Heart right ventricle (tissue), 16 donors: ENCODE results near the gene NPHP4. TPM values are rescaled to one million over a fixed set of nuclear protein-coding genes. Genes with fewer than 3 reads are reported as not detected.

Experiments used
- ATAC-seq, 8 donors: fragments of 200-7000 bp; cut with Tn5 transposase; one replicate each; pipeline ENCODE4 v1.9.1; 2020; ENCODE audit warnings: mild to moderate bottlenecking in 8 of 8, moderate library complexity in 8 of 8, moderate number of reproducible peaks in 1 of 8
- DNase-seq, 2 donors: peaks; one replicate each; pipeline ENCODE4 v3.0.0-alpha.2; 2020
- H3K27ac ChIP-seq, 10 donors: fragments of 200-600 bp; sonication (generic) in 2 of 10; one replicate each; pipeline versions ENCODE4 v1.5.0 to v1.8.0; 2020 to 2022; ENCODE audit warnings: mild to moderate bottlenecking in 3 of 10
- H3K27me3 ChIP-seq, 7 donors: fragments of 200-600 bp; one replicate each; pipeline ENCODE4 v1.8.0; 2021 to 2022; ENCODE audit warnings: mild to moderate bottlenecking in 2 of 7
- H3K36me3 ChIP-seq, 9 donors: fragments of 200-600 bp; sonication (generic) in 1 of 9; one replicate each; pipeline versions ENCODE4 v1.5.0 to v1.8.0; 2020 to 2022; ENCODE audit warnings: mild to moderate bottlenecking in 2 of 9
- H3K4me1 ChIP-seq, 9 donors: fragments of 200-600 bp; sonication (generic) in 1 of 9; one replicate each; pipeline versions ENCODE4 v1.5.0 to v1.8.0; 2020 to 2022; ENCODE audit warnings: mild to moderate bottlenecking in 4 of 9
- H3K4me3 ChIP-seq, 10 donors: fragments of 200-600 bp; sonication (generic) in 2 of 10; one replicate each; pipeline versions ENCODE4 v1.5.0 to v1.8.0; 2020 to 2022; ENCODE audit warnings: mild to moderate bottlenecking in 7 of 10, moderate library complexity in 2 of 10
- H3K9me3 ChIP-seq, 11 donors: fragments of 200-600 bp in 10 of 11; sonication (generic) in 2 of 11; one replicate each; pipeline versions ENCODE4 v1.5.0 to v1.8.0; 2013 to 2022; ENCODE audit warnings: mild to moderate bottlenecking in 2 of 11, control low read depth in 1 of 11, moderate library complexity in 1 of 11
- CTCF ChIP-seq, 9 donors: fragments of 200-600 bp; sonication (generic) in 2 of 9; IDR thresholded peaks; one replicate each; pipeline versions ENCODE4 v1.5.0 to v1.8.0; 2021 to 2022; ENCODE audit warnings: antibody characterized with exemption in 9 of 9, mild to moderate bottlenecking in 5 of 9, moderate library complexity in 1 of 9
- WGBS, 2 donors: extraction: QIAGEN DNeasy Blood & Tissue Kit; methylation state at CpG; one replicate each; pipeline ENCODE4 v1.1.7; 2013; ENCODE audit warnings: inconsistent platforms in 1 of 2; 5-methylcytosine and 5-hydroxymethylcytosine counted together
- intact Hi-C, 10 donors: fragments of 100-400 bp; cut with DNase I; formaldehyde crosslinking; loops; one replicate each; pipeline versions ENCODE4 v1.11.1 to v1.14.2; 2022
- polyA plus RNA-seq, 2 donors: library from polyadenylated mRNA; stranded (reverse); fragments of 200-250 nt; gene quantifications; one replicate each; pipeline ENCODE4 v1.2.3, GENCODE V29; 2013
- total RNA-seq, 10 donors: library from RNA; stranded (reverse); fragmentation: NEBNext Ultra II Directional in 3 of 10; extraction: Animal tissue kit (Norgen Biotek cat#: 25700) in 3 of 10; gene quantifications; one replicate each; pipeline versions ENCODE4 v1.2.1 to v1.2.4, GENCODE V29; 2021 to 2023
- donor health status: Arrhythmogenic right ventricular cardiomyopathy.
- donor health status: ischemic (EF 13 %, LVEDD 7.1; RV severe dilation, severe dysfunction).
- donor health status: healthy with polysubstance abuse.
- donor health status: DM: no; HTN: yes; CAD: no.
- donor health status: DM: no; HTN: no; CAD: no.
- donor health status: ischemic (EF 25% LVEDD 6.9; RV normal size, moderate dysfunction).
- donor health status: ischemic (EF 25% LVEDD 5.7; RV mildly dilated, moderate dysfunction).
- donor health status: healthy.
- donor health status: DM: yes; HTN: yes; CAD: no.
- donor health status: Ischemic cardiomyopathy.
- donor health status: ischemic (EF 35%, LVEDD 5.7; RV mildly dilated, moderate dysfunction).
- donor health status: nonischemic (EF 11% LVEDD 7.7; RV severe dilation, severe dysfunction).
- donor health status: DM: yes; HTN: yes; CAD: no.
- donor health status: PGD.
- donor health status: ischemic (EF 29% LVEDD 5.4; RV normal size, mild dysfunction).
- donor health status: nonischemic (EF 23%, LVEDD 6.1; RV moderate dilation, normal function).

Gene NPHP4
- total and polyA plus RNA-seq, 12 donors: 2.4 to 5.7 (median 3.3) TPM

DNA sequence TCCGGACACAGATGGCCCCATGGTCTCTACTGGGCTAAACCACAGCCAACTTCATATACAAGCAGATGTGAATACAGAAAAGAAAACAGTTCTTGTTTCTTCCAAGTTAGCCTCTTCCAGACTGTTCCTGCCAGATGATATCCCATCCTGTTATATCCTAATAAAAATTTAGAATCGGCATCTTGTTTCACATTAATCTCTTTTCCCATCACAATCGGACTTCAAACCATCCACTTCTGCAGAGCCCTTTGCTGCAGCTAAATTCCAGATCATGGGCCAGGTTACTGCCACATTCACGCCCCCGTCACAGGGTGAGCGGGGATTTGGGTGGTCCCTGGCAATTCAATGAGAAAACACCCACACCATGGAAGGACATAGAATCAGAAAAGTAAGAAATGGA is 57.2 kb downstream of the NPHP4 start:
- no peaks in the 10 kb centered on the region for H3K27me3 ChIP-seq
- 79 to 89% methylated on average over 6 of the region's 6 CpGs for WGBS, 2 donors
- H3K4me3 ChIP-seq: no peak overlapping the region
- intact Hi-C loops: no loop called here
- DNase-seq: no peak
- no peak for TF ChIP-seq CTCF (IDR thresholded peaks at IDR 0.05)
- H3K27ac ChIP-seq: no peak overlapping the region
- no peaks in the 10 kb centered on the region for H3K4me1 ChIP-seq
- H3K36me3 ChIP-seq: peaks cover 0 to 39% (median 0%) of the 10 kb centered on the region in 9 donors
- ATAC-seq: no peak
- no peaks in the 10 kb centered on the region for H3K9me3 ChIP-seq

- peak in 1 of 8 donors; percentile 31 for ATAC-seq
- H3K36me3 ChIP-seq: peaks cover 0 to 42% (median 0%) of the 10 kb centered on the region in 9 donors
- H3K27me3 ChIP-seq: no peaks in the 10 kb centered on the region
- H3K4me1 ChIP-seq: no peaks in the 10 kb centered on the region
- intact Hi-C loops: no loop called here
- 96% methylated on average over 20 of the region's 20 CpGs for WGBS, 2 donors
- no peak overlapping the region for H3K4me3 ChIP-seq
- no peak overlapping the region for H3K27ac ChIP-seq
- no peaks in the 10 kb centered on the region for H3K9me3 ChIP-seq
- TF ChIP-seq CTCF (IDR thresholded peaks at IDR 0.05): no peak
- no peak for DNase-seq
Measured at GRCh38 chr1:5934058-5934884, 58.0 kb downstream of the NPHP4 start.

GRCh38 chr1:5933676-5934057 is 58.6 kb downstream of the NPHP4 start:
- Histone ChIP-seq H3K27ac (no peak overlapping the region), H3K36me3 (peaks cover 0 to 42% (median 0%) of the 10 kb centered on the region in 9 donors), H3K4me3 (no peak overlapping the region), H3K4me1 (no peaks in the 10 kb centered on the region), H3K9me3 (no peaks in the 10 kb centered on the region), H3K27me3 (no peaks in the 10 kb centered on the region)
- intact Hi-C loops: no loop called here
- no peak for ATAC-seq
- 80 to 89% methylated on average over 7 of the region's 7 CpGs for WGBS, 2 donors
- no peak for DNase-seq
- no peak for TF ChIP-seq CTCF (IDR thresholded peaks at IDR 0.05)

DNA sequence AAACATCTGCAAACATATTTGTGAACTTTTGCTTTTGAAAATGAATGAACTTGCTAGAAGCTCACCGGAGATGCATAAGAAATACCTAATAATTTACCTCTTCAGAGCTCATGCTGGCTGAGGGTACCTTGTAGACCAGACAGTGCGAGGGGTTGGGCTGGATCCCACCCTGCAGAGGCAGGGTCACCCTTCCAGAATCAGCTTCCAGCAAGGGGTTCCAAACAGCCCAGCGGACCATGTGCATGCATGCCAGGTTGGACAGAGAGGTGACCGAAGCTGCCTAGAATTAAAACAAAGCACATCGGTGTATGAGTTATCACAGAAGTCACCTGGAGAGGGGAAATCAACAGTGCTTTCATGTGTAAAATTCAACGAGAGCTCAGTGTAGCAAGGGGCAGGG is 59.2 kb downstream of the NPHP4 start:
- no peaks in the 10 kb centered on the region for H3K9me3 ChIP-seq
- intact Hi-C loops: no loop called here
- no peak overlapping the region for H3K27ac ChIP-seq
- peaks cover 0 to 41% (median 0%) of the 10 kb centered on the region in 9 donors for H3K36me3 ChIP-seq
- no peaks in the 10 kb centered on the region for H3K4me1 ChIP-seq
- DNase-seq: no peak
- no peak overlapping the region for H3K4me3 ChIP-seq
- no peaks in the 10 kb centered on the region for H3K27me3 ChIP-seq
- WGBS, 2 donors: 97 to 98% methylated on average over 6 of the region's 6 CpGs
- no peak for ATAC-seq
- TF ChIP-seq CTCF (IDR thresholded peaks at IDR 0.05): no peak
